Upper lobe of left lung (tissue), 4 donors: ENCODE data around the gene AGR3.

ENCODE experiments used
- POLR2A ChIP-seq, 4 donors: fragments of 450-650 bp; IDR thresholded peaks; one replicate each; pipeline ENCODE4 v1.5.1; 2016 to 2017; ENCODE audit warnings: antibody characterized with exemption in 4 of 4, mild to moderate bottlenecking in 2 of 4
- POLR2AphosphoS5 ChIP-seq, 2 donors: sonication (generic); formaldehyde crosslinking; IDR thresholded peaks; one replicate each; pipeline ENCODE4 v1.5.1; 2017; ENCODE audit warnings: antibody characterized with exemption in 2 of 2
- TF ChIP-seq, protein P1 (sequence below), 6 experiments: fragments of 450-650 bp in 4 of 6; fragments of 200-600 bp in 2 of 6; sonication (generic) in 2 of 6; IDR thresholded peaks; one replicate each; pipeline ENCODE4 v1.5.1; 2016 to 2019; ENCODE audit warnings: antibody characterized with exemption in 6 of 6

DNA sequence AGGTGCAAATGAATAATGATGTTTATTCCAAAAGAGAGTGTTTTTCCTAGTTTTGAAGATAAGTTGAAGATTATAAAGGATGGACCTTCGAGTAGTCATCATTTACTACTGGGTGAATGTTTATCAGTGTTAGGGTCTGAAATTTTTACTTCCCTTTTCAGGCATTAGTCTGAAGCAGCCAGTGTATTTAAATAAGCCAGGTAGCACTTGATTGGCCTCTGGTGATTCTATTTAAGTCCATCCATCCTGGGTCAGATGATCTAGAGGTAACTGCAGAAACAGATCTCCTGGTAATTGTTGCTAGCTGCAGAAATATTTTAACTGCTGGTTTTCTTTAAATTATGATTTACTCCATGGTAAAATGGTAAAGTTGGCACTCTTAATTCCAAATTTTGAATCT lies 42.9 kb downstream of the AGR3 start:
- TF ChIP-seq, protein P1, sequence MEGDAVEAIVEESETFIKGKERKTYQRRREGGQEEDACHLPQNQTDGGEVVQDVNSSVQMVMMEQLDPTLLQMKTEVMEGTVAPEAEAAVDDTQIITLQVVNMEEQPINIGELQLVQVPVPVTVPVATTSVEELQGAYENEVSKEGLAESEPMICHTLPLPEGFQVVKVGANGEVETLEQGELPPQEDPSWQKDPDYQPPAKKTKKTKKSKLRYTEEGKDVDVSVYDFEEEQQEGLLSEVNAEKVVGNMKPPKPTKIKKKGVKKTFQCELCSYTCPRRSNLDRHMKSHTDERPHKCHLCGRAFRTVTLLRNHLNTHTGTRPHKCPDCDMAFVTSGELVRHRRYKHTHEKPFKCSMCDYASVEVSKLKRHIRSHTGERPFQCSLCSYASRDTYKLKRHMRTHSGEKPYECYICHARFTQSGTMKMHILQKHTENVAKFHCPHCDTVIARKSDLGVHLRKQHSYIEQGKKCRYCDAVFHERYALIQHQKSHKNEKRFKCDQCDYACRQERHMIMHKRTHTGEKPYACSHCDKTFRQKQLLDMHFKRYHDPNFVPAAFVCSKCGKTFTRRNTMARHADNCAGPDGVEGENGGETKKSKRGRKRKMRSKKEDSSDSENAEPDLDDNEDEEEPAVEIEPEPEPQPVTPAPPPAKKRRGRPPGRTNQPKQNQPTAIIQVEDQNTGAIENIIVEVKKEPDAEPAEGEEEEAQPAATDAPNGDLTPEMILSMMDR (IDR thresholded peaks at IDR 0.05) = no peak
- no peak for TF ChIP-seq POLR2AphosphoS5 (IDR thresholded peaks at IDR 0.05)
- no peak for TF ChIP-seq POLR2A (IDR thresholded peaks at IDR 0.05)
